IPS DF 4.7 (cell line): Measurements from ENCODE around the gene SH2D3C.

Experiments used
- DNase-seq: peaks from one replicate; pipeline ENCODE4 v3.0.0-alpha.2; 2013; ENCODE audit warnings: low spot score; ENCODE audit errors: extremely low read depth

SH2D3C gene

DNA sequence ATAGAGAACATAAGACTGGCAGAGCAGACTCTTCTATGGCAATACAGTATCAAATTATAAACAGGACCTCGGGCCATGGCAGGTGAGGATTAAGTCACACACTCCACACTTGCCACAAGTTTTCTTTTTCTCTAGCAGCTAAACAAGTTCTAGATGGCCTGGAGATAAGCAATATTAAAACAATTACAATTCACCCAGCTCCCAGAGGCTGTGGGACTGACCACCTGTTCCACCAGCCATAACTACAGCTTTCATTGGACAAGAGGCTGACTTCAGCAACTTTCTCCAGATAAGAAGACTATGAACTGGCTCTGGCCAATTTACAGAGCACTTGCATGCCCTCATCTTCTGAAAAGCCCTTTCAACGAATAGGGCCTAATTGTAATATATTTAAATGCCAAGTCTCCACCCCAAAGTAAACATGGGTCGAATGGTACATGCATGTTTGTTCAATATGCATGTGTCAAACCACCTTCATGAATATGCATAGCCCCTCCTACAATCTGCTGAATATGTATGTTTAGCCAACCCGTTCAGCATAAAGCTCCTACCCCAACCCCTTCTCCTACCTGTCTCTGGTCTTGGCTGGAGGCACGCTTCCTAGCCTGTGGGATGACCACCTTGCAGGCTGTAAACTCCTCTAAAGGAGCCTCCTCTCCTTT is 77.7 kb downstream of the SH2D3C start:
- no peak for DNase-seq

DNA sequence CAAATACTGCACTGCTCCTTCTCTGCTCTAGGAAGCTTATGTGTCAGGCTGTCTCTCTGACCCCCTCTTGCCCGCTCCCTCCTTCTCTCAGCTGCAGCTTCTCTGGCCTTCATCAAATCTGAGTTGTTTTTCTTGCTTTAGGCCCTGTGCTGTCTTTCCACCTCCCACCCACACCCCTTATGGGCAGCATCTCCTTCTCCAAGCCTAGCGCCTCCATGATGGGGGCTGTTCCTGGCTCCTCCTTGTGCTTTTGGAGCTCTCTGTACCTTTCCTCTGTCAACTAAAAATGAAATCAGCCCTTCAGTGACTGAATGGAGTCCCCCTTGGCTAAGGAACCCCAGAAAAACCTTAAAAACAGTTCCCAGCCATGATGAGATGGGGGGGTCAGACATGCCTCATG is 78.3 kb downstream of the SH2D3C start:
- no peak for DNase-seq

DNA sequence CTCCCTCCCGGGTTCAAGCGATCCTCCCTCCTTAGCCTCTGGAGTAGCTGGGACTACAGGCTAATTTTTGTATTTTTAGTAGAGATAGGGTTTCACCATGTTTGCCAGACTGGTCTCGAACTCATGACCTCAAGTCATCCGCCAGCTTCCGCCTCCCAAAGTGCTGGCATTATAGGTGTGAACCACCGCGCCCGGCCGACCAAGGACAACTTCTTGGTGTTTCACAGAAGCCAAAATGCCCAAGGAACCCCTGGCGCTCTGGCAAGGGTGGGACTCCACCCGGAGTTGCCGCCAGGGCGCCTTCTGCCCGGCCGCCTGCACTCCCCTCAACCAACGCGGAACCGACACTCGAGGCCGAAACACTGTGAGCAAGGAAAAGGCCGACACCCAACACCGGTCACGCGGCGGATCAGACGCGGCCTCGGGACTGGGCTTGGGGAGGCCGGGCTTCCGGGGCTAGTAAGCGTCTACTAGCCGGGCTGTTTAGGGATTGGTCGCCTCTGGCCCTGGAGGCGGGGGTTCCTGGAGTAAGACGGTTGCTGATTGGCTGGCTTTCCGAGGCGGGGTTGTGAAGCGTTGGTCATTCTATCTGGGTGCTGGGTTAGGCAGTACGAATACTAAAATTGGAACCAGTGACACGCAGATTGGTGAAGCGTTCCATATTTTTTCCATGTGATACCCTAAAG is 79.3 kb downstream of the SH2D3C start:
- peak; percentile 72 for DNase-seq

DNA sequence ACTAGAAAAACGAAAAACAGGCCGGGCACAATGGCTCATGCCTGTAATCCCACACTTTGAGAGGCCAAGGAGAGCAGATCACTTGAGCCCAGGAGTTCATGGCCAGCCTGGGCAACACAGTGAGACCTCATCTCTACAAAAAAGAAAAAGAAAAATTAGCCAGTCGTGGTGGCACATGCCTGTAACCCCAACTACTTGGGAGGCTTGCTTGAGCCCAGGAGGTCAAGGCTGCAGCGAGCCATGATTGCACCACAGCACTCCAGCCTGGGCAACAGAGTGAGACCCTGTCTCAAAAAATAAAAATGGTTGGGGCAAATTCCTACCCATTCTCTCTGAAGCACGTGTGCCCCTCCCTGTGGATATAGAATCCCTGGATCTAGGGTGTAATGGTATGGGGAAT is 80.1 kb downstream of the SH2D3C start:
- no peak for DNase-seq

DNA sequence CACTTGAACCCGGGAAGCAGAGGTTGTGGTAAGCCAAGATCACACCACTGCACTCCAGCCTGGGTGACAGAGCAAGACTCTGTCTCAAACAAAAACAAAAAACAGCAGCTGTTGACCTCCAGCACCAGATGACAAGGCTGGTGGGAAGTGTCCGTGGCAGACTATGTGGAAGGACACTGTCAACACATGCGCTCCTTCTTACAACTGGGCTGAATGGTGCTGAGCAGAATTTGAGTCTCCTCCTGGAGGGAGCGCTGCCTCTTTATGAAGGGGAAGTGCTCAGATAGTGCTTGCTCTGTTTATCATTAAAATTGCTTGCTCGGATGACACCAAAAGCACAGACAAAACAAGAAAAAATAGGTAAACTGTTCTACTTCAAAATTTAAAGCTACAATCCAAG is 80.9 kb downstream of the SH2D3C start:
- no peak for DNase-seq

DNA sequence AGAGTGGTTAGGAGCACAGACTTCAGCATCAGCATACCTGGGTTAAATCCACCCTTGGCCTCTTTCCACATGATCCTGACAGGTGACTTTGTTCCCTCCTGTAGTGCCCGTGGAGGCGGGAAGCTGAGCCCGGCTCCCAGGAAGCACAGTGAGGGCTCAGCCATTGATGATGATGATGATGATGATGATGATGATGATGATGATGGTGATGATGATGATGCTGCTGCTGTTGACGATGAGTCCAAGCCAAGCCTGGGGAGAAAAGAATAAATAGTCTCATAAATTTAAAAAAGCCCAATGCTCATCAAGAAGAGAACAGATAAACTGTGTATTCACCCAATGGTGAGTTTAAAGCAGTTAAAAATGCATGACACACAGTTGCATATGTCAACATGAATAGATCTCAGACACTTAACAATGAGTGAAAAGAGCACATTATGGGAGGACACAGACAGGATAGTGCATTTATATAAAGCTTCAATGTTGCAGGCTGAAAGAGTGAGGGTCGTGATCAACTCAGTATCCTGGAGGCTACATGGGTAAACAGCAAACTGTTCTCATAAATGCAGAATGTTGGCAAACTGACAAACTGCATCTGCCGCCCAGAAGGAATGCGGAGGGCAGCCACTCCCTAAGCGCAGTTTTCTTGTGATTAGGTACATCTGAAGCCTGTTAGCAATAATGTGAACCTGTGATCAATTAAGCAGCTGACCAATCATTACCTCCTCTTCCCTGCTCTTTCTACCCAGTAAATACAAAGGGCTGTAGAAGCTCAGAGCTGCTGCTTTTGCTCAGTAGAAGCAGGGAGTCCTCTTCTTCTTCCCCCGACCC is 83.4 kb downstream of the SH2D3C start:
- DNase-seq = no peak

DNA sequence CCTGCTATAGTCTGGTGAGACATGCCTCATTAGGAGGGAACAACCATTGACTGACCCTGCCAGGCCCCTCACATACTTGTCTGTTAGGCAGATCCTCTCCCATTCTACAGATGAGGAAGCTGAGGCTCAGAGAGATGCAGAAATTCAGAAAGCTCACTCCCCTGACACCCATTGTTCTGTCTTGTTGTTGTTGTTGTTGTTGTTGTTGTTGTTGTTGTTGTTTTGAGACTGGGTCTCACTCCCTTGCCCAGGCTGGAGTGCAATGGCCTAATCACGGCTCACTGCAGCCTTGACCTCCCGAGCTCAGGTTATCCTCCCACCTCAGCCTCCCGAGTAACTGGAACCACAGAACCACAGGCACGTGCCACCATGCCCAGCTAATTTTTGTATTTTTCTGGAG is 84.8 kb downstream of the SH2D3C start:
- DNase-seq = no peak

DNA sequence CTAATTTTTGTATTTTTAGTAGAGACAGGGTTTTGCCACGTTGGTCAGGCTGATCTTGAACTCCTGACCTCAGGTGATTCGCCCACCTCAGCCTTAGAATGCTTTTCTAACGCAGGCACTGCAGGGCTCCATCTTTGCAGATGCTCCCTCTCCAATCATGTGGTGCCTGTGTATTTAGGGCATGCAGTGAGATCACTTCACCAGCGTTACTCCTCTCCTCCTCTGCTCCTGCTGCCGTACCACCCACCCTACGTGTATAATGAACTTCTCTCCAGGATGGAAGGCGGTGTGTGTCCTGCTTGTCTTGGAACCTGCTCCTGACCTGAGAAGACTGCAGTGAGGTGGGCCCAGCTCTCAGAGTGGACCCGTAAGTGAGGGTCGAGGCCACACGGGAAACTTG is 85.3 kb downstream of the SH2D3C start:
- no peak for DNase-seq

DNA sequence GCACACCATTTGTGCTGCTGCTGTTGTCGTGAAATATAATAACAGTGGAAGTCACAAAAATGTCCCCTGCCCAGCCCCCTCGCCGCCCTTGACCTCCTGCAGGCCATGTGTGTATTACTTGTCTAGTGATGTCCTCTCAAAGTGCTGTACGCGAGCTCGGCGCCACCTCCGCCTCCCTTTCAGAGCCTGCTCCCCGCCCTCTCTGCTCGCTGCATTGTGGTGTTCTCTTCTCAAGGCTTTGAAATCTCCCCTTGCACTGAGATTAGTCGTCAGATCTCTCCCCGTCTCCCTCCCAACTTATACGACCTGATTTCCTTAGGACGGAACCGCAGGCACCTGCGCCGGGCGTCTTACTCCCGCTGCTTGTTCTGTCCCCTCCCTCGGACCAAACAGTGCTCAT is 86.4 kb downstream of the SH2D3C start:
- no peak for DNase-seq

DNA sequence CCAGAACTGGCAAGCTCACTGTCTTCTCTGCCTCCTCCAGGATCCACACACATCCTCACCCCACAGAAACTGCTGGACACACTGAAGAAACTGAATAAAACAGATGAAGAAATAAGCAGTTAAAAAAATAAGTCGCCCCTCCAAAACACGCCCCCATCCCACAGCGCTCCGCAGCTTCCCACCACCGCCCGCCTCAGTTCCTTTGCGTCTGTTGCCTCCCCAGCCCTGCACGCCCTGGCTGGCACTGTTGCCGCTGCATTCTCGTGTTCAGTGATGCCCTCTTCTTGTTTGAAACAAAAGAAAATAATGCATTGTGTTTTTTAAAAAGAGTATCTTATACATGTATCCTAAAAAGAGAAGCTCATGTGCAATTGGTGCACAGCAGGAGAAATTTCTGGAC is 87.7 kb downstream of the SH2D3C start:
- no peak for DNase-seq

DNA sequence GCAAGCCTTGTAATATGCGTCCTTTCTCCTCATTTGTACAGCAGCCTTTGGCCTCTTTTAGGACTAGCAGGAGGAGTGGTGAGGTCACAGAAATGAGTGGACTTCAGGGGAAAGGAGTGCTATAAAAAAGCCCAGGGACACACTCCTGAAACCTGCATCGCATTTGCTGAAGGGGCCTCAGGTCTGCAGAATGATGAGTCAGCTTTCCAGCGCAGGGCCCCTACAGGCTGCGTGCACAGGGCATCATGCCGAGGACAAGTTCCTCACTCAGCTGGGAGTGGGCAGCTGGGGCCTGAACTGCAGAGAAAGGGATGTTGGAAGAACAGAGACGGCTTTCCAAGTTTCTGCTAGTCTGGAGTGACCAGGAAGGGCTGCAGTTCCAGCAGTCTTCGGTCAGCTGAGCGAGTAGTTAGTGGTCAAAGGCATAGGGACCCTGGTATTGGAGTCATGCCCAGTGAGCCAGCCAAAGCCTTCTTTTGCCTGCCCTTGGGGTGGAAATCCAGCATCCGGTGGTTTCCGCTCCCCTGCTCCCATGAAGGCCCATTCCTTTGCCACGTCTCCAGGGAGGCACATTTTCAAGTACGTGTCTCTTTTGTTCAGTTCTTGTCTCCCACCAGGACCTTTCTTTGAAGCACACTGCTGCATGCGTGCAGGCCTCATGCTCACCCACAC is 89.0 kb downstream of the SH2D3C start:
- no peak for DNase-seq
